GM12874 (cell line): Measurements from ENCODE around the gene RNASE2.

Source experiments
- TF ChIP-seq, protein P1 (sequence below): IDR thresholded peaks from 2 replicates; pipeline ENCODE4 v1.5.1; 2011; ENCODE audit warnings: low read depth, mild to moderate bottlenecking, control low read depth, low read length, moderate library complexity; ENCODE audit not compliant: insufficient read depth

RNASE2 gene

DNA sequence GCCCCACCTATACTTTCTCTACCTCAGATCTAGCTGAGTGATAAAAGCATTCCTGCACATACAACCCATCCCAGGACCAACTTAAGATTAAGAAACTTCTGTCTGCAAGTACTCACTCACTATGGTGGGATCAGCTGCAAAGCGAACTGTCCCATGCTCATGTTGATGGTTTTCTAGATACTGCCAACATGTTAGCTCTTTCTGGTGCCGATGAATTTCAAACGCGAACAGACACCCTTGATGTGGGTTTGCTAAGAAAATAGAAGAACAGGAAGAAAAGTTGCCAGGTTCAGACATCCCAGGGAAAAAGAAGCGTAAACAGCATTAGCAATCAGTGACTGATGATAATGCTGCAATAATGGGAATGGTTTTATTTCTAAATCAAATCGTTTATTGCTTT lies 42.3 kb downstream of the RNASE2 start:
- TF ChIP-seq, protein P1, sequence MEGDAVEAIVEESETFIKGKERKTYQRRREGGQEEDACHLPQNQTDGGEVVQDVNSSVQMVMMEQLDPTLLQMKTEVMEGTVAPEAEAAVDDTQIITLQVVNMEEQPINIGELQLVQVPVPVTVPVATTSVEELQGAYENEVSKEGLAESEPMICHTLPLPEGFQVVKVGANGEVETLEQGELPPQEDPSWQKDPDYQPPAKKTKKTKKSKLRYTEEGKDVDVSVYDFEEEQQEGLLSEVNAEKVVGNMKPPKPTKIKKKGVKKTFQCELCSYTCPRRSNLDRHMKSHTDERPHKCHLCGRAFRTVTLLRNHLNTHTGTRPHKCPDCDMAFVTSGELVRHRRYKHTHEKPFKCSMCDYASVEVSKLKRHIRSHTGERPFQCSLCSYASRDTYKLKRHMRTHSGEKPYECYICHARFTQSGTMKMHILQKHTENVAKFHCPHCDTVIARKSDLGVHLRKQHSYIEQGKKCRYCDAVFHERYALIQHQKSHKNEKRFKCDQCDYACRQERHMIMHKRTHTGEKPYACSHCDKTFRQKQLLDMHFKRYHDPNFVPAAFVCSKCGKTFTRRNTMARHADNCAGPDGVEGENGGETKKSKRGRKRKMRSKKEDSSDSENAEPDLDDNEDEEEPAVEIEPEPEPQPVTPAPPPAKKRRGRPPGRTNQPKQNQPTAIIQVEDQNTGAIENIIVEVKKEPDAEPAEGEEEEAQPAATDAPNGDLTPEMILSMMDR = no peak

DNA sequence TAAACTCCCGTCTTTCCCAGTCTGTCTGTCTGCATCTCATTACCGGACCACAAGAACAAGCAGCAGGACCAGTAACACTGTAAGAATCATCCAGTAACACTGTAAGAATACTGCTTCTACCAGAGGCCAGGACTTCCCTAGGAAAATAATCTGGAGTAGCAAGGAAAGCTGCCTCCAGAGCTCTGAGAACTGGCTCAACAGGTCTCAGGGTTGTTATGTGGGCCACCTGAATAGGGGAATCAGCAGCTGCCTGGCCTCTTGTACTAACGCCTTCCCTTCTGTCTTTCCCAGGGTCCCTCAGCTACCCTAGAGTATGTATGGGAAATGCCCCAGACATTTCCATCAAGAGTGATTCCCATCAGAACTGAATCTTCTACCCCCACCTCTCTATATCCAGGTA lies 42.9 kb downstream of the RNASE2 start:
- TF ChIP-seq, protein P1 = no peak

DNA sequence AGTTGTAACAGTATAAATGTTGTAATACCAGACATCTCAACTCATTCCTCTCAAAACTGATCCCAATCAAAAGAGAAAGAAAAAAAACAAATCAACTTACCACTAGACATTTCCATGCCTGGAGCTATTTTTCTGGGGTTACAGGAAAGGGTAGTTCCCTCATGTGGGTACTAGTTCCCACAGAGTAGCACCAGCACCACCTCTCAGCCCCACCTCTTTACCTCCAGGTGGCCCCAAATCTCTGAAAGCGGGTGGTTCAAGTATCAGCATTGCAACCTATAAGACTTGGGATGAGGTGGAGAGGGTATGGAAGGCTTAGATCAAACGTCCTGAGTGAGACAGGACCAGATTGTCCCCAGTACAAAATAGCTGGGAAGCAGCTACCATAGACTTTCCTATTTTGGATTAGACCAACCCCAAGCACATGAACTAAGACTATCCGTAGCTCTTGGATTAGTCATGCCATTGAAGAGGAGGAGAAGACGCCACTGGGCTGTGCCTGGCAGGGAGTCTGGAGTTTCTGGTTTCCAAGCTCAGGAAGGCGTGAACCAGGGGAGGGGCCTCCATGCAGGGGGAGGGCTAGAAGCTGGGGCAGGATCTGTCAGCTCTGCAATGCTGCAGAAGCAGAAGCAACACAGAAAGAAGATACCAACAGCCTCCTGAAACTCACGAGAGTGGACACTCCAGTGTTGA lies 43.5 kb downstream of the RNASE2 start, which contains the start of gene SLC39A2:
TSS of gene SLC39A2 (plus strand) at position 620 of the 693 bp plus-strand sequence. CDS start 154 bp downstream, outside the sequence.
- TF ChIP-seq, protein P1 = no peak

DNA sequence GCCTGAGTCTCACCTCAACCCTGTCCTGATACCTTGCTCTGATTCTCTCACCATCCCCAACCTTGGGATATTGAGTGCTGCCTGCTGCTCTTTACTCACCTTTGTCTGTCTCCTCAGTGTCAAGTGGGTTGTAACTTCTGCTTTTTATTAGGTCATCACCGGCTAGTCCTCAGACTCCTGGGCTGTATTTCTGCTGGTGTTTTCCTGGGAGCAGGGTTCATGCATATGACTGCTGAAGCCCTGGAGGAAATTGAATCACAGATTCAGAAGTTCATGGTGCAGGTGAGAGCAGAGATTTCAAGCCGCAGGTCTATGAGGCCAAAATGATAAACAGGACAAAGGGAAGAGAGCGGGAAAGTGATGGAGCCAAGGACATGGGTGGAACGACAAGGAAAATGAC lies 44.3 kb downstream of the RNASE2 start:
- TF ChIP-seq, protein P1 = no peak

DNA sequence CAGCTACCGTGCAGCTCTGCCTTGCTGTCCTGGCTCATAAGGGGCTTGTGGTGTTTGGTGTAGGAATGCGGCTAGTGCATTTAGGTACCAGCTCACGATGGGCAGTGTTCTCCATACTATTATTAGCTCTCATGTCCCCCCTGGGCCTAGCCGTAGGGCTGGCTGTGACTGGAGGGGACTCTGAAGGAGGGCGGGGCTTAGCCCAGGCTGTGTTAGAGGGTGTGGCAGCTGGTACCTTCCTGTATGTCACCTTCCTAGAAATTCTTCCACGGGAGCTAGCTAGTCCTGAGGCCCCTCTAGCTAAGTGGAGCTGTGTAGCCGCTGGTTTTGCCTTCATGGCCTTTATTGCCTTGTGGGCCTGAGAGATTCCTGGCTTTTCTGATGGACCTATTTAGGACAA lies 45.9 kb downstream of the RNASE2 start:
- TF ChIP-seq, protein P1 = no peak

DNA sequence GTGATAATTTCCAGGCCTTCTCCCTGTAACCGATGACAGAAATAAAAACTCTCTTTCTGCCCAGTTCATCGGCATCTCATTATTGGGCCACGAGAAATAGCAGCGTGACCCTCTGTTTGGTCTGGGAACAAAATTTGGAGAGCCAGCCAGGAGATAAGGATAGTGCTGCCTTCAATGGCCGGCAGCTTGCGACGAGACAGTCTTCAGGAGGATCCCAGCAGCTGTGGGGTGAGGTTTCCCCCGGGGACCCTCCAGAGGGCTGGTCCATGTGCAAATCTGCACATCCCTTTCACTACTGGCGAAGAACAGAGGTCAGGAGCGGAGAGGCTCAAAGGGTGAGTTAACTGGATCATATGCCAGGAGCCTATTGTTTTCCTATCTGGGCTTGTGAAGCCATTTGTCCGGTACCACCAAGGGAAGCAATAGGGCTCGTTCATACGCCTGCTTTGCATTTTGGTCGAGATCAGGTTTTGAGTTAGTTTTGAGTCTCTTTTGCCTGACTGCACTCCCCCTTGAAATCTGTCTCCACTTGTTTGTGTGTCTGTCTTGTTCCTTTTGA lies 48.6 kb downstream of the RNASE2 start:
- TF ChIP-seq, protein P1 = no peak
